IMR-90 (cell line): ENCODE data around the gene UTF1. TPM values are rescaled to one million over a fixed set of nuclear protein-coding genes. Genes with fewer than 3 reads are reported as not detected.

Experiments
- ATAC-seq: fragments of 200-7000 bp; cut with Tn5 transposase; 2 replicates; pipeline ENCODE4 v1.9.1; 2020; ENCODE audit warnings: low read depth, mild to moderate bottlenecking, moderate library complexity
- BruUV-seq: library from RNA; stranded (reverse); fragments of 400-500 nt; replicated peaks from 2 replicates; lab custom pipeline; 2021; lab: Mats Ljungman, UMichigan
- CTCF ChIA-PET: fragments of 300-600 bp; formaldehyde crosslinking; extraction: SDS; loops from one replicate; lab custom pipeline; 2021; ENCODE audit warnings: antibody characterized with exemption; lab: Yijun Ruan, JAX
- POLR2A ChIA-PET: fragments of 300-600 bp; sonication (Branson Sonifier 250); formaldehyde crosslinking; loops from one replicate; lab custom pipeline; 2022; ENCODE audit warnings: antibody characterized with exemption; ENCODE audit not compliant: unreplicated experiment; lab: Charles Lee
- DNase-seq: peaks from one replicate; pipeline ENCODE4 v3.0.0; 2013
- H2AFZ ChIP-seq: replicated peaks from 2 replicates; pipeline ENCODE3; 2013; ENCODE audit warnings: low read length, mild to moderate bottlenecking; ENCODE audit not compliant: poor library complexity
- H2AK5ac ChIP-seq: 2 replicates; pipeline ENCODE4 v1.6.1; 2013; ENCODE audit warnings: low read depth, low read length, inconsistent platforms
- H2AK9ac ChIP-seq: replicated peaks from 2 replicates; pipeline ENCODE3; 2013; ENCODE audit warnings: mild to moderate bottlenecking, low read depth, low read length, moderate library complexity; ENCODE audit not compliant: poor library complexity
- H2BK120ac ChIP-seq: 2 replicates; pipeline ENCODE4 v1.6.1; 2013; ENCODE audit warnings: low read depth, low read length, inconsistent platforms
- H2BK15ac ChIP-seq: 3 replicates; pipeline ENCODE4 v1.6.1; 2013; ENCODE audit warnings: low read depth, low read length, inconsistent platforms
- H2BK20ac ChIP-seq: 2 replicates; pipeline ENCODE4 v1.6.1; 2013; ENCODE audit warnings: low read depth, mild to moderate bottlenecking, inconsistent platforms, low read length, moderate library complexity
- H2BK5ac ChIP-seq: 2 replicates; pipeline ENCODE4 v1.6.1; 2013; ENCODE audit warnings: mild to moderate bottlenecking, low read depth, low read length, inconsistent platforms; ENCODE audit not compliant: poor library complexity, severe bottlenecking
- H3K14ac ChIP-seq: replicated peaks from 2 replicates; pipeline ENCODE4 v1.6.1; 2013; ENCODE audit warnings: low read depth, low read length, inconsistent platforms
- H3K18ac ChIP-seq: 2 replicates; pipeline ENCODE4 v1.6.1; 2013; ENCODE audit warnings: low read depth, low read length, control low read depth
- H3K23ac ChIP-seq: 2 replicates; pipeline ENCODE4 v1.6.1; 2013; ENCODE audit warnings: low read depth, low read length, inconsistent platforms
- H3K27ac ChIP-seq: 2 replicates; pipeline ENCODE4 v1.5.1; 2013; ENCODE audit warnings: mild to moderate bottlenecking, control low read depth, low read length; ENCODE audit not compliant: insufficient read depth
- H3K27me3 ChIP-seq: 2 replicates; pipeline ENCODE4 v1.6.1; 2013; ENCODE audit warnings: low read length; ENCODE audit not compliant: control insufficient read depth, insufficient read depth
- H3K36me3 ChIP-seq: 2 replicates; pipeline ENCODE4 v1.6.1; 2013; ENCODE audit warnings: low read length, mixed read lengths; ENCODE audit not compliant: control insufficient read depth, insufficient read depth
- H3K4ac ChIP-seq: 2 replicates; pipeline ENCODE4 v1.6.1; 2013; ENCODE audit warnings: low read depth, low read length, inconsistent platforms
- H3K4me1 ChIP-seq: 2 replicates; pipeline ENCODE4 v1.6.1; 2013; ENCODE audit warnings: low read length, mixed read lengths; ENCODE audit not compliant: control insufficient read depth, insufficient read depth
- H3K4me2 ChIP-seq: 2 replicates; pipeline ENCODE4 v1.6.1; 2013; ENCODE audit warnings: low read depth, mild to moderate bottlenecking, control low read depth, low read length, moderate library complexity
- H3K4me3 ChIP-seq: 2 replicates; pipeline ENCODE4 v1.5.1; 2013; ENCODE audit warnings: low read depth, mild to moderate bottlenecking, control low read depth, low read length, moderate library complexity; ENCODE audit not compliant: insufficient read depth
- H3K56ac ChIP-seq: 2 replicates; pipeline ENCODE4 v1.6.1; 2013; ENCODE audit warnings: low read length, inconsistent platforms; ENCODE audit not compliant: insufficient read depth; ENCODE audit errors: extremely low read depth
- H3K79me1 ChIP-seq, 2 experiments: 2 replicates each; pipeline ENCODE4 v1.6.1; 2013; ENCODE audit warnings: low read length in 2 of 2, inconsistent platforms in 1 of 2, low read depth in 1 of 2
- H3K9ac ChIP-seq: 2 replicates; pipeline ENCODE4 v1.6.1; 2013; ENCODE audit warnings: low read depth, low read length, control low read depth
- H3K9me1 ChIP-seq: 2 replicates; pipeline ENCODE4 v1.6.1; 2013; ENCODE audit warnings: low read length, inconsistent platforms; ENCODE audit not compliant: insufficient read depth
- H3K9me3 ChIP-seq: 2 replicates; pipeline ENCODE4 v1.6.1; 2013; ENCODE audit warnings: low read length; ENCODE audit not compliant: control insufficient read depth, insufficient read depth
- H4K20me1 ChIP-seq: 2 replicates; pipeline ENCODE4 v1.6.1; 2013; ENCODE audit warnings: low read length, inconsistent platforms; ENCODE audit not compliant: insufficient read depth
- H4K5ac ChIP-seq: 2 replicates; pipeline ENCODE4 v1.6.1; 2013; ENCODE audit warnings: mild to moderate bottlenecking, low read depth, low read length, control low read depth
- H4K8ac ChIP-seq, 2 experiments: 2 replicates each; pipeline ENCODE4 v1.6.1; 2013; ENCODE audit warnings: low read depth in 2 of 2, low read length in 2 of 2, control low read depth in 1 of 2, inconsistent platforms in 1 of 2
- H4K91ac ChIP-seq: 2 replicates; pipeline ENCODE4 v1.6.1; 2013; ENCODE audit warnings: low read depth, low read length, inconsistent platforms; ENCODE audit not compliant: insufficient read depth
- BHLHE40 ChIP-seq: fragments of 150-350 bp; IDR thresholded peaks from 2 replicates; pipeline ENCODE4 v1.6.1; 2016; ENCODE audit warnings: mild to moderate bottlenecking, low read depth, low read length
- FOS ChIP-seq: fragments of 150-350 bp; IDR thresholded peaks from 2 replicates; pipeline ENCODE4 v1.6.1; 2016; ENCODE audit warnings: low read depth, low read length
- MAFK ChIP-seq: IDR thresholded peaks from 2 replicates; pipeline ENCODE4 v1.6.1; 2012; ENCODE audit warnings: low read depth, low read length, improper control_type of control experiment
- MAZ ChIP-seq: IDR thresholded peaks from 2 replicates; pipeline ENCODE4 v1.6.1; 2012; ENCODE audit warnings: low read depth, mild to moderate bottlenecking, low read length, improper control_type of control experiment, moderate library complexity, borderline replicate concordance
- MXI1 ChIP-seq: IDR thresholded peaks from 2 replicates; pipeline ENCODE4 v1.6.1; 2012; ENCODE audit warnings: low read depth, mild to moderate bottlenecking, low read length, moderate library complexity, borderline replicate concordance
- POLR2A ChIP-seq: IDR thresholded peaks from 2 replicates; pipeline ENCODE4 v1.6.1; 2012; ENCODE audit warnings: mild to moderate bottlenecking, low read depth, low read length
- RAD21 ChIP-seq: IDR thresholded peaks from 2 replicates; pipeline ENCODE4 v1.6.1; 2012; ENCODE audit warnings: low read length, improper control_type of control experiment
- WGBS, 2 experiments: methylation state at CpG; one replicate each; pipeline versions ENCODE4 v1.1.5 to v1.1.7; 2013; ENCODE audit warnings: missing lambda C conversion rate in 2 of 2; ENCODE audit not compliant: insufficient read length in 1 of 2; ENCODE audit errors: extremely low coverage in 2 of 2; 5-methylcytosine and 5-hydroxymethylcytosine counted together
- dilution Hi-C: fragments of 300-500 bp; cut with HindIII; formaldehyde crosslinking; loops from one replicate; pipeline ENCODE4 v1.14.3; 2018; ENCODE audit warnings: low sequenced_read_pairs; ENCODE audit not compliant: unreplicated experiment
- in situ Hi-C: fragments of 300-500 bp; cut with MboI; formaldehyde crosslinking; loops from 3 replicates; pipeline ENCODE4 v1.14.3; 2019; ENCODE audit warnings: low sequenced_read_pairs, inconsistent platforms, mixed read lengths
- intact Hi-C: fragments of 100-400 bp; cut with micrococcal nuclease; formaldehyde crosslinking; loops from 2 replicates; pipeline ENCODE4 v1.10.0; 2022
- polyA plus RNA-seq, 3 experiments: library from polyadenylated mRNA; depleted of rRNA; stranded (reverse); fragments of >200 nt; gene quantifications; 2 replicates each; pipeline ENCODE4 v1.2.3, GENCODE V29; 2012; ENCODE audit warnings: low replicate concordance in 1 of 3
- total RNA-seq: library from RNA; depleted of rRNA; stranded (reverse); fragments of >200 nt; gene quantifications from 2 replicates; pipeline ENCODE4 v1.2.3, GENCODE V29; 2012
- TF ChIP-seq, protein P1 (sequence below): fragments of 150-350 bp; IDR thresholded peaks from 2 replicates; pipeline ENCODE4 v1.6.1; 2017; ENCODE audit warnings: mild to moderate bottlenecking, antibody characterized with exemption, low read length, low read depth

The UTF1 gene
- total and polyA plus RNA-seq, 2 of the 4 experiments (the other 2 are of a cell fraction): not detected

DNA sequence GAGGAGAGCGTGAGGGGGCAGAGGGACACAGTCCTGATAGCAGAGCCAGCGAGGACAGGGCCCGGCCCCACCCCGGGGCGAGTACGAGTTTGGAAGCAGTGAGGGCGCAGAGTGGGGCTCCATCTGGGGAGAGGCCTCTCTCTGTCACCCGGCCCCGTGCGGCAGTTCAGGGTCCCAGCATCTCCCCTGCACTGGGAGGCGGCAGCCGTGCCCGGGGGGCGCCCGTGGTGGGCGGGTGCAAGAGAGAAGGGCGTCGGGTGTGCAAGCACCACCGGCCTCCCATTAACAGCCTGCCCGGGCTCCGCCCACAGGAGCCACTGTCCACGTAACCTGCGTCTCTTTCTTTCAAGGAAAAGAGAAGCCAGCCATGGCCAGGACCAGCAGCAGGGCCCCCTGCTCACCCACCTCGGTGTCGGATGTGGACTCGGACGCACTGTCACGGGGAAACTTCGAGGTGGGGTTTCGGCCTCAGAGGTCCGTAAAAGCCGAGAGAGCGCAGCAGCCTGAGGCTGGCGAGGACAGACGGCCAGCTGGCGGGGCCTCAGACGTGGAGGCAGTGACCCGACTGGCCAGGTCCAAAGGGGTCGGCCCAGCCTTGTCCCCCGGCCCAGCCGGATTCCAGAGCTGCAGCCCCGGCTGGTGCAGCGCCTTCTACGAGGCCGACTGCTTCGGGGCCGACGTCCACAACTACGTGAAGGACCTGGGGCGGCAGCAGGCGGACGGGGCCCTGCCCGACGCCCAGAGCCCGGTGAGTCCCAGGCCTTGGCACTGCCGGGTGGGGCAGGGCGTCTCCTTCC lies 28.7 kb upstream of the UTF1 start:
- Histone ChIP-seq H3K27ac (no peak overlapping the region), H2AK5ac (no peak overlapping the region), H3K18ac (no peak overlapping the region), H4K20me1 (no peaks in the 10 kb centered on the region), H2BK120ac (no peak overlapping the region), H2AK9ac (no peak overlapping the region), H3K56ac (no peak overlapping the region), H3K4me3 (no peak overlapping the region), H2BK15ac (no peak overlapping the region), H3K4me2 (no peak overlapping the region), H3K4me1 (no peaks in the 10 kb centered on the region), H4K8ac (no peak overlapping the region), H2BK5ac (no peak overlapping the region), H2AFZ (no peak overlapping the region), H2BK20ac (no peak overlapping the region), H3K36me3 (no peaks in the 10 kb centered on the region), H4K5ac (no peak overlapping the region), H3K9ac (no peak overlapping the region), H3K79me1 (no peaks in the 10 kb centered on the region), H3K23ac (no peak overlapping the region), H3K14ac (no peak overlapping the region), H3K27me3 (no peaks in the 10 kb centered on the region), H4K91ac (no peak overlapping the region), H3K9me1 (no peaks in the 10 kb centered on the region), H3K9me3 (no peaks in the 10 kb centered on the region), H3K4ac (no peak overlapping the region)
- TF ChIP-seq MAZ: no peak
- TF ChIP-seq BHLHE40: no peak
- no peak for TF ChIP-seq MAFK
- no peak for TF ChIP-seq MXI1
- TF ChIP-seq POLR2A: no peak
- no peak for TF ChIP-seq FOS
- TF ChIP-seq, protein P1, sequence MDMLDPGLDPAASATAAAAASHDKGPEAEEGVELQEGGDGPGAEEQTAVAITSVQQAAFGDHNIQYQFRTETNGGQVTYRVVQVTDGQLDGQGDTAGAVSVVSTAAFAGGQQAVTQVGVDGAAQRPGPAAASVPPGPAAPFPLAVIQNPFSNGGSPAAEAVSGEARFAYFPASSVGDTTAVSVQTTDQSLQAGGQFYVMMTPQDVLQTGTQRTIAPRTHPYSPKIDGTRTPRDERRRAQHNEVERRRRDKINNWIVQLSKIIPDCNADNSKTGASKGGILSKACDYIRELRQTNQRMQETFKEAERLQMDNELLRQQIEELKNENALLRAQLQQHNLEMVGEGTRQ: no peak
- TF ChIP-seq RAD21: no peak
- ChIA-PET POLR2A (no interaction called here), CTCF (no interaction called here)
- no TSS peak for BruUV-seq
- WGBS, 2 experiments: 87% methylated on average over 42 of the region's 57 CpGs; no CpG with 5 or more reads in 1 of the 2 experiments
- ATAC-seq: no peak
- dilution Hi-C loops: no loop called here
- in situ Hi-C loops: no loop called here
- intact Hi-C loops: no loop called here
- DNase-seq: no peak
